GM12891 (cell line): ENCODE results near the gene TRIM69.

Experiments used
- POLR2A ChIP-seq: IDR thresholded peaks from 2 replicates; pipeline ENCODE4 v1.6.1; 2011; ENCODE audit warnings: low read depth, low read length, control low read depth
- POLR2AphosphoS5 ChIP-seq: IDR thresholded peaks from 2 replicates; pipeline ENCODE4 v1.6.1; 2011; ENCODE audit warnings: low read depth, low read length, control low read depth
- SPI1 ChIP-seq: IDR thresholded peaks from 2 replicates; pipeline ENCODE4 v1.6.1; 2011; ENCODE audit warnings: low read depth, low read length, control low read depth

GRCh38 chr15:44788748-44789147 lies 52.4 kb downstream of the TRIM69 start:
- TF ChIP-seq POLR2A (no peak), SPI1 (no peak), POLR2AphosphoS5 (no peak)
